ENCODE data around the gene CCDC179.

Gene CCDC179

GRCh38 chr11:22807855-22808570 is 52.3 kb downstream of the CCDC179 start:
- no peak for DNase-seq

- DNase-seq: no peak
These were observed 52.9 kb downstream of the CCDC179 start for GRCh38 chr11:22807391-22807790.

GRCh38 chr11:22802861-22803260 is 57.4 kb downstream of the CCDC179 start:
- DNase-seq: no peak

DNA sequence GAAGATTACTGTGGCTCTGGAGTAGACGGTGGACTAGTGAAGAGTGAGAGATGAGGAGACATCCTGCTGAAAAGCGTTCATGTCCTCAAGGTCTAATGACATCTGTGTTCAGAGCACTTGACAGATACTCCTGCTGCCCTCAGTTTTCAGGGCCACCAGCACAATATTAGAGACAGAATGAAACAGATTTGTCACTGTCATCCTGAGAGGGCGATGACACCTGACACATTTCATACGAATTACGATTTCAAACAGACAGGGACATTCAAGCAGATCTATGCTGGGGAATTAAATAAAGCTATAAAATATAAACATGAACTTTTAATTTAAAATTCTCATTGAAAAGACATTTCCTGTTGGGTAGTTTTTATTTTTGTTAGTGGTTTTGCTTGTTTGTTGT is 59.8 kb downstream of the CCDC179 start:
- no peak for DNase-seq

DNA sequence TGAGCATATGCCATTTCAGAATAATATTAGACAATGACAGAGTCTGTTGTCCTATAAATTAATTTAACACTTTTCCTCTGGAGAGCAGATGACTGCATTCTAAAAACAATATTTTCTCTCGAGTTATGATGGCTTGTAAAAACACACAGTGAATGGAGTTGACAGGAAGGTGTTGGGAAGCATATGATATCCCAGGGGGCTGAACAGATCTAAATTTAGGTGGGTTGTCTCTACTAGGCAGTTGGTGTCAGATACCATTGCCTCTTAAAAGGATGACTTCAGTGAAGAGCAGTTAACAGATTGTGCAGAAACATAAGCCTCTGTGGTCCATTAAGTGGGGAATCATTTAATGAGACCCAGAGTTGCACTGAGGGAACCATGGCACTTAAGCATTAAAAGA is 61.4 kb downstream of the CCDC179 start:
- no peak for DNase-seq

DNA sequence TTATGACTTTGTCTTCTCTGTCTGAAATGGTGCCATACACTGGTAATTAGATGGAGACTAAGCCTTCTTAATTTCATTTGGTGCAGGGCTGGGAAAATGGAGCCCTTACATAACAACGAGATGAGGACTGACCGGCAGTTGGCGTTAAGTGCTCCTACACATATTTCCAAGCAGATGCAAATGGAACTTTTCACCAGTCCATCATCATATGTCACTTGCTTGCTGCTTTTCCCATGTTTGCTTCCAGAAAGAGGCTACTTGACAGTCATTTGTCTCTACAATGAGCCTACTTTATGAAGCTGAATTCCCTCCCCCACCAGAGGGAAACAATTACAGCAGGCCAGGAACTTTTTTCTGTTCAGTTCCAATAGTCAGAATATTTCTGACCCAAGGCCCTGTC is 63.2 kb downstream of the CCDC179 start:
- no peak for DNase-seq
